HepG2 (cell line): Measurements from ENCODE around the gene CXXC5. TPM values are rescaled to one million over a fixed set of nuclear protein-coding genes. Genes with fewer than 3 reads are reported as not detected.

Experiments
- ATAC-seq: fragments of 200-7000 bp; cut with Tn5 transposase; 3 replicates; pipeline ENCODE4 v1.9.1; 2020; ENCODE audit warnings: mild to moderate bottlenecking, moderate library complexity
- BruUV-seq: library from RNA; stranded (reverse); fragments of 400-500 nt; replicated peaks from 2 replicates; lab custom pipeline; 2021; lab: Mats Ljungman, UMichigan
- CTCF ChIA-PET: fragments of 300-600 bp; formaldehyde crosslinking; extraction: SDS; loops from one replicate; lab custom pipeline; 2021; ENCODE audit warnings: low total read pairs, inconsistent platforms, low intra/inter-chr PET ratio; lab: Yijun Ruan, JAX
- POLR2A ChIA-PET: fragments of 350-600 bp; sonication (Branson Sonifier 250); formaldehyde crosslinking; loops from one replicate; lab custom pipeline; 2020; ENCODE audit warnings: antibody characterized with exemption, inconsistent platforms; lab: Yijun Ruan, JAX
- DNase-seq: peaks from one replicate; pipeline ENCODE4 v3.0.0-alpha.2; 2015; ENCODE audit warnings: low spot score
- FAIRE-seq: peaks from 3 replicates; lab custom pipeline; 2011; peaks lifted over from hg19 to GRCh38; lab: Jason Lieb, UNC
- H2AFZ ChIP-seq: one replicate; pipeline ENCODE4 v1.6.1; 2011; ENCODE audit warnings: low read length, inconsistent platforms
- H3K27ac ChIP-seq: fragments of 300-600 bp; 3 replicates; pipeline ENCODE4 v1.8.0; 2011; ENCODE audit warnings: mixed run types, mild to moderate bottlenecking, mixed read lengths, low read length, inconsistent platforms; ENCODE audit not compliant: insufficient read depth; ENCODE audit errors: extremely low read length
- H3K27me3 ChIP-seq, 2 experiments: fragments of 200-600 bp in 1 of 2; 2 replicates in 1 of 2; 3 replicates in 1 of 2; pipeline versions ENCODE4 v1.6.0 to v1.8.0; 2011; ENCODE audit warnings: low read length in 2 of 2, mild to moderate bottlenecking in 2 of 2, moderate library complexity in 2 of 2, inconsistent platforms in 1 of 2; ENCODE audit not compliant: insufficient read depth in 2 of 2, control insufficient read depth in 1 of 2
- H3K36me3 ChIP-seq, 2 experiments: fragments of 200-600 bp in 1 of 2; replicated peaks in 1 of 2; 2 replicates in 1 of 2; 3 replicates in 1 of 2; pipeline versions ENCODE4 v1.5.1 to v1.8.0; 2011; ENCODE audit warnings: low read length in 2 of 2, inconsistent platforms in 1 of 2; ENCODE audit not compliant: insufficient read depth in 2 of 2, control insufficient read depth in 1 of 2
- H3K4me1 ChIP-seq: 2 replicates; pipeline ENCODE4 v1.5.1; 2012; ENCODE audit warnings: low read length, inconsistent platforms; ENCODE audit not compliant: insufficient read depth
- H3K4me2 ChIP-seq: 2 replicates; pipeline ENCODE4 v1.6.0; 2011; ENCODE audit warnings: low read depth, low read length, inconsistent platforms
- H3K4me3 ChIP-seq, 3 experiments: fragments of 200-600 bp in 1 of 3; sonication (generic), shearing (Covaris generic) in 1 of 3; replicated peaks in 1 of 3; 2 replicates each; pipeline ENCODE4 v1.5.1; 2011 to 2016; ENCODE audit warnings: low read length in 3 of 3, inconsistent platforms in 2 of 3, low read depth in 2 of 3, mild to moderate bottlenecking in 2 of 3, control low read depth in 1 of 3, mixed read lengths in 1 of 3; ENCODE audit not compliant: insufficient read depth in 1 of 3
- H3K79me2 ChIP-seq: one replicate; pipeline ENCODE4 v1.6.1; 2011; ENCODE audit warnings: low read length, inconsistent platforms; ENCODE audit not compliant: insufficient read depth
- H3K9ac ChIP-seq: 2 replicates; pipeline ENCODE4 v1.6.0; 2011; ENCODE audit warnings: mild to moderate bottlenecking, low read depth, low read length, inconsistent platforms; ENCODE audit not compliant: insufficient read depth
- H3K9me3 ChIP-seq: 2 replicates; pipeline ENCODE4 v1.5.1; 2012; ENCODE audit warnings: mild to moderate bottlenecking, low read length
- H4K20me1 ChIP-seq: 2 replicates; pipeline ENCODE4 v1.6.0; 2011; ENCODE audit warnings: inconsistent platforms, mild to moderate bottlenecking, low read length, moderate library complexity; ENCODE audit not compliant: insufficient read depth
- AHR ChIP-seq: IDR thresholded peaks from 2 replicates; pipeline ENCODE4 v1.6.1; 2018; ENCODE audit warnings: missing genetic modification reagents, missing compliant biosample characterization
- ETV5 ChIP-seq: IDR thresholded peaks from 2 replicates; pipeline ENCODE4 v1.6.1; 2018; ENCODE audit warnings: missing biosample characterization, missing genetic modification reagents, inconsistent platforms, borderline replicate concordance
- HNRNPK ChIP-seq: fragments of 200-400 bp; formaldehyde crosslinking; IDR thresholded peaks from 2 replicates; pipeline ENCODE4 v1.6.1; 2018; ENCODE audit warnings: low read length, low read depth, moderate library complexity, mild to moderate bottlenecking; ENCODE audit not compliant: poor library complexity, severe bottlenecking
- NFRKB ChIP-seq: fragments of 450-650 bp; IDR thresholded peaks from 2 replicates; pipeline ENCODE4 v1.6.1; 2017
- PAWR ChIP-seq: sonication (generic); formaldehyde crosslinking; IDR thresholded peaks from 2 replicates; pipeline ENCODE4 v1.4.0; 2020; ENCODE audit warnings: missing genetic modification reagents, mild to moderate bottlenecking, borderline replicate concordance
- RAD51 ChIP-seq: fragments of 450-650 bp; IDR thresholded peaks from 2 replicates; pipeline ENCODE4 v1.6.1; 2016; ENCODE audit warnings: borderline replicate concordance
- SAP130 ChIP-seq: IDR thresholded peaks from 2 replicates; pipeline ENCODE4 v1.6.1; 2016; ENCODE audit warnings: low read depth
- SRF ChIP-seq: IDR thresholded peaks from 2 replicates; pipeline ENCODE4 v1.6.1; 2011; ENCODE audit warnings: mild to moderate bottlenecking, low read depth, low read length, moderate library complexity
- SUZ12 ChIP-seq: fragments of 150-350 bp; IDR thresholded peaks from 2 replicates; pipeline ENCODE4 v1.6.1; 2014; ENCODE audit warnings: low read depth, low read length
- TMF1 ChIP-seq: sonication (generic); formaldehyde crosslinking; IDR thresholded peaks from 2 replicates; pipeline ENCODE4 v1.8.1; 2022; ENCODE audit warnings: low read depth, missing genetic modification reagents
- TRIM24 ChIP-seq: sonication (generic); formaldehyde crosslinking; IDR thresholded peaks from 2 replicates; pipeline ENCODE4 v1.8.0; 2022; ENCODE audit warnings: mild to moderate bottlenecking, missing genetic modification reagents
- ZMAT3 ChIP-seq: sonication (generic); formaldehyde crosslinking; conservative IDR thresholded peaks from 2 replicates; pipeline ENCODE4 v1.7.0; 2021; ENCODE audit warnings: missing genetic modification reagents
- ZNF180 ChIP-seq: sonication (generic); formaldehyde crosslinking; IDR thresholded peaks from 2 replicates; pipeline ENCODE4 v1.4.0; 2020; ENCODE audit warnings: low read depth, missing genetic modification reagents, borderline replicate concordance
- ZNF24 ChIP-seq: fragments of 450-650 bp; IDR thresholded peaks from 2 replicates; pipeline ENCODE4 v1.6.1; 2017; ENCODE audit warnings: antibody characterized with exemption, mild to moderate bottlenecking
- ZNF589 ChIP-seq: sonication (generic); formaldehyde crosslinking; conservative IDR thresholded peaks from 2 replicates; pipeline ENCODE4 v1.8.0; 2022; ENCODE audit warnings: mild to moderate bottlenecking, moderate library complexity, missing genetic modification reagents
- ZNF598 ChIP-seq: sonication (generic); formaldehyde crosslinking; IDR thresholded peaks from 2 replicates; pipeline ENCODE4 v1.5.1; 2020; ENCODE audit warnings: mild to moderate bottlenecking, missing genetic modification reagents, borderline replicate concordance
- ZNF766 ChIP-seq: sonication (generic); formaldehyde crosslinking; IDR thresholded peaks from 2 replicates; pipeline ENCODE4 v1.5.0; 2020; ENCODE audit warnings: missing genetic modification reagents, borderline replicate concordance
- ZNF780A ChIP-seq: sonication (generic); formaldehyde crosslinking; IDR thresholded peaks from 2 replicates; pipeline ENCODE4 v1.8.0; 2022; ENCODE audit warnings: mild to moderate bottlenecking, missing genetic modification reagents, moderate library complexity
- ZNF841 ChIP-seq: sonication (generic); formaldehyde crosslinking; IDR thresholded peaks from 2 replicates; pipeline ENCODE4 v1.8.1; 2023; ENCODE audit warnings: missing genetic modification reagents, borderline replicate concordance
- ZSCAN21 ChIP-seq: sonication (generic); formaldehyde crosslinking; IDR thresholded peaks from 2 replicates; pipeline ENCODE4 v1.8.0; 2022; ENCODE audit warnings: mild to moderate bottlenecking, missing genetic modification reagents, moderate library complexity, borderline replicate concordance
- WGBS: methylation state at CpG from one replicate; pipeline ENCODE4 v1.1.6; 2017; ENCODE audit warnings: low lambda C conversion rate; 5-methylcytosine and 5-hydroxymethylcytosine counted together
- in situ Hi-C: cut with HindIII; loops from 2 replicates; pipeline ENCODE4 v1.10.0; 2017; ENCODE audit warnings: low pct_unique_long_range_greater_than_20kb; ENCODE audit not compliant: extremely low pct_ligation_motif_present
- intact Hi-C: fragments of 100-400 bp; cut with micrococcal nuclease; formaldehyde crosslinking; loops from one replicate; pipeline ENCODE4 v1.10.0; 2022; ENCODE audit not compliant: unreplicated experiment
- polyA plus RNA-seq, 8 experiments: library from polyadenylated mRNA; depleted of rRNA in 3 of 8; stranded (reverse) in 7 of 8; unstranded in 1 of 8; fragments of >200 nt; fragmentation: Illumina TruSeq in 4 of 8; extraction: Trizol in 4 of 8; gene quantifications; 2 replicates each; pipeline versions ENCODE4 v1.2.1 to v1.2.3, GENCODE V29; 2011 to 2016; ENCODE audit warnings: low read depth in 4 of 8, missing spikeins in 1 of 8, mixed read lengths in 1 of 8; ENCODE audit not compliant: insufficient read depth in 1 of 8
- total RNA-seq, 5 experiments: library from RNA; depleted of rRNA; stranded (reverse); fragments of >200 nt; fragmentation: Illumina TruSeq; extraction: Trizol; gene quantifications; 2 replicates each; pipeline ENCODE4 v1.2.3, GENCODE V29; 2016; ENCODE audit warnings: low read depth in 1 of 5
- TF ChIP-seq, protein P1 (sequence below): sonication (generic); formaldehyde crosslinking; IDR thresholded peaks from 2 replicates; pipeline ENCODE4 v1.8.0; 2022; ENCODE audit warnings: mild to moderate bottlenecking, missing genetic modification reagents

The CXXC5 gene
- total and polyA plus RNA-seq, 2 of the 13 experiments (the other 11 are each of a cell fraction or from before 2014, with no cell fraction given): 32.3 to 33.0 TPM

DNA sequence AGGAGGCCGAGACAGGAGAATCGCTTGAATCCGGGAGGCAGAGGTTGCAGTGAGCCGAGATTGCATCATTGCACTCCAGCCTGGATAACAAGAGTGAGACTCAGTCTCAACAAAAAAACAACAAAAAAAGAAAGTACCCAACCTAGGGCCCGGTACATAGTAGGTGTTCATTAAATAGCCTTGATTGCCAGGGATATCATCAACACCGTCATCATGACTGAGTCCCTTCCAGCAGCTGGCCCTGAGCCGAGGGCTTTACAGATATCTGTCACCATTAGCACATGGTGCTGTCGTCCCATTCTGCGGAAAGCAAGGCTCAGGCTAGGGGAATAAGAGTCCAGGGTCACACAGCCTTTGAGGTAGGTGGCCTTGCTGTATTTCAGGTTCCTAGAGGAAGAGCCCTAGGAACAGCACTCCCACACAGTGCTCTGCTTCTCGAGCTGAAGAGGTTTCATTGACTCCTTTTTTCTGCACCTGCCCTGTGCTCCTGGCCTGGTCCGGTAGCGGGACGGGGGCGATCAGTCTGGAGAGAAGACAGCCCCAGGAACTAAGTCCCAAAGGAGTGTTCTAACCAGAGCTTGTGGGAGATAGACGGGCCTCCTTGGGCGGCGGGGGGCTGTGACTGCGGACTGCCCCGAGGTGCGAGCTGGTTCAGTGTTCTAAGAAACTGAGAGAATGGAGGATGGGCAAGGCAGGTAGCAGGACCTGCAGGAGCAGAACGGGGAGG lies 48.2 kb downstream of the CXXC5 start:
- FAIRE-seq: peak; percentile 12
- Histone ChIP-seq H3K4me1 (peaks cover 82% of the 10 kb centered on the region), H2AFZ (no peak overlapping the region), H3K27me3 (no peaks in the 10 kb centered on the region), H3K27ac (peak overlapping the region; percentile 83), H3K79me2 (no peaks in the 10 kb centered on the region), H3K9ac (peak overlapping the region; percentile 81), H3K4me3 (peak overlapping the region; percentile 49 to 74 (median 66); a peak in 5 of 6 replicates), H3K9me3 (no peaks in the 10 kb centered on the region), H4K20me1 (no peaks in the 10 kb centered on the region), H3K4me2 (peak overlapping the region; percentile 89), H3K36me3 (no peaks in the 10 kb centered on the region)
- ChIA-PET CTCF (no interaction called here), POLR2A (interaction anchor here (1.0 to 2.2 kb wide), 12 partner anchors 11 to 69 kb away, joined by 3 to 14 read pairs (median 4); partner anchors contain the start of gene CXXC5)
- peak; percentile 1 for ATAC-seq
- in situ Hi-C loops: no loop called here
- intact Hi-C loops: loop anchor here (5.0 kb wide), 1 partner anchor 36 kb away; no protein-coding TSS in a partner anchor
- TSS peak; percentile 65 for BruUV-seq
- no peak for DNase-seq
- WGBS: 31% methylated on average over 18 of the region's 21 CpGs
- TF ChIP-seq ZNF841 (CRISPR knock-in tag) (no peak), ETV5 (CRISPR knock-in tag) (no peak), PAWR (CRISPR knock-in tag) (no peak), ZSCAN21 (peak; percentile 10; the same call in 1 of the 2 replicates), ZNF780A (CRISPR knock-in tag) (peak; percentile 24; the same call in 1 of the 2 replicates), AHR (CRISPR knock-in tag) (no peak), SUZ12 (no peak), NFRKB (no peak), TMF1 (CRISPR knock-in tag) (no peak), RAD51 (no peak), ZNF589 (CRISPR knock-in tag) (0 out of 2 replicates have a peak, but pooled peaks have one; percentile 66), ZNF598 (CRISPR knock-in tag) (no peak), ZNF180 (CRISPR knock-in tag) (no peak), ZNF24 (no peak), HNRNPK (no peak), ZNF766 (CRISPR knock-in tag) (no peak), ZMAT3 (CRISPR knock-in tag) (no peak), SRF (no peak), SAP130 (CRISPR knock-in tag) (no peak), TRIM24 (CRISPR knock-in tag) (no peak)
- TF ChIP-seq, protein P1, sequence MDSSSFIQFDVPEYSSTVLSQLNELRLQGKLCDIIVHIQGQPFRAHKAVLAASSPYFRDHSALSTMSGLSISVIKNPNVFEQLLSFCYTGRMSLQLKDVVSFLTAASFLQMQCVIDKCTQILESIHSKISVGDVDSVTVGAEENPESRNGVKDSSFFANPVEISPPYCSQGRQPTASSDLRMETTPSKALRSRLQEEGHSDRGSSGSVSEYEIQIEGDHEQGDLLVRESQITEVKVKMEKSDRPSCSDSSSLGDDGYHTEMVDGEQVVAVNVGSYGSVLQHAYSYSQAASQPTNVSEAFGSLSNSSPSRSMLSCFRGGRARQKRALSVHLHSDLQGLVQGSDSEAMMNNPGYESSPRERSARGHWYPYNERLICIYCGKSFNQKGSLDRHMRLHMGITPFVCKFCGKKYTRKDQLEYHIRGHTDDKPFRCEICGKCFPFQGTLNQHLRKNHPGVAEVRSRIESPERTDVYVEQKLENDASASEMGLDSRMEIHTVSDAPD (CRISPR knock-in tag): no peak
